Coronary artery (tissue), 2 donors: Measurements from ENCODE around the gene ADGRE2.
"Not testable (repeated sequence)": the region's sequence is repeated elsewhere in the genome, so short reads cannot be mapped to it uniquely, and the experiment has no call there.

Experiments used
- DNase-seq: peaks from one replicate; pipeline ENCODE4 v3.0.0-alpha.2; 2017; ENCODE audit warnings: low spot score
- H3K27ac ChIP-seq, 2 donors: fragments of 200-600 bp; sonication (generic); one replicate each; pipeline ENCODE4 v1.5.1; 2016 to 2019
- H3K4me3 ChIP-seq: fragments of 200-600 bp; sonication (generic); 2 replicates; pipeline ENCODE4 v1.5.1; 2016; ENCODE audit warnings: mild to moderate bottlenecking, moderate library complexity
- CTCF ChIP-seq: fragments of 200-600 bp; sonication (generic); IDR thresholded peaks from one replicate; pipeline ENCODE4 v1.5.1; 2019; ENCODE audit warnings: antibody characterized with exemption

The ADGRE2 gene

DNA sequence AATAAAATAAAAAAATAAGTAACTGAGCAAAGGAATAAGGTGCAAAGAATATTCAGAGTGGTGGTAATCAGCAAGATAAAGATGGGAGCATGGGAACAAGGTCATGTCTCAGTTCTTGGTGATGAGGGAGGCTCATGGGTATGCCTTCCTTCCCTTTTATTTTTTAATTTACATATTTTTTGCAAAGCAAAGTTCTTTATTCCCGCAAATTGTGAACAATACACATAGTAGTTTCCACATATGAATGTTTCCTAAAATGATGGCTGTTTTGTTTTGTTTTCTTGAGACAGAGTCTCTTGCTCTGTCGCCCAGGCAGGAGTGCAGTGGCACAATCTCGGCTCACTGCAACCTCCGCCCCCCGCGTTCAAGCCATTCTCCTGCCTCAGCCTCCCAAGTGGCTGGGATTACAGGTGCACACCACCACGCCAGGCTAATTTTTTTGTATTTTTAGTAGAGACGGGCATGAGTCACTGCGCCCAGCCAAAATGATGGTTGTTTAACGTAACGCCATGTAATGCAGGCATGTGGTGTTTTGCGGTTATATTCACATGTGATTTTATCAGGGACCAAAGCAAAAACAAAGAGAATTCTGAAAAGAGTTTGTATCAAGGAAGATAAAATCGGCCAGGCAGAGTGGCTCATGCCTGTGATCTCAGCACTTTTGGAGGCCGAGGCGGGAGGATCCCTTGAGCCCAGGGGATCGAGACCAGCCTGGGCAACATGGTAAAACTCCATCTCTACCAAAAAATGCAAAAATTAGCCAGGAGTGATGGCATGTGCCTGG is 4.5 kb upstream of the ADGRE2 start:
- TF ChIP-seq CTCF = no peak
- no peak for DNase-seq
- H3K4me3 ChIP-seq = no peak overlapping the region
- H3K27ac ChIP-seq = no peak overlapping the region

DNA sequence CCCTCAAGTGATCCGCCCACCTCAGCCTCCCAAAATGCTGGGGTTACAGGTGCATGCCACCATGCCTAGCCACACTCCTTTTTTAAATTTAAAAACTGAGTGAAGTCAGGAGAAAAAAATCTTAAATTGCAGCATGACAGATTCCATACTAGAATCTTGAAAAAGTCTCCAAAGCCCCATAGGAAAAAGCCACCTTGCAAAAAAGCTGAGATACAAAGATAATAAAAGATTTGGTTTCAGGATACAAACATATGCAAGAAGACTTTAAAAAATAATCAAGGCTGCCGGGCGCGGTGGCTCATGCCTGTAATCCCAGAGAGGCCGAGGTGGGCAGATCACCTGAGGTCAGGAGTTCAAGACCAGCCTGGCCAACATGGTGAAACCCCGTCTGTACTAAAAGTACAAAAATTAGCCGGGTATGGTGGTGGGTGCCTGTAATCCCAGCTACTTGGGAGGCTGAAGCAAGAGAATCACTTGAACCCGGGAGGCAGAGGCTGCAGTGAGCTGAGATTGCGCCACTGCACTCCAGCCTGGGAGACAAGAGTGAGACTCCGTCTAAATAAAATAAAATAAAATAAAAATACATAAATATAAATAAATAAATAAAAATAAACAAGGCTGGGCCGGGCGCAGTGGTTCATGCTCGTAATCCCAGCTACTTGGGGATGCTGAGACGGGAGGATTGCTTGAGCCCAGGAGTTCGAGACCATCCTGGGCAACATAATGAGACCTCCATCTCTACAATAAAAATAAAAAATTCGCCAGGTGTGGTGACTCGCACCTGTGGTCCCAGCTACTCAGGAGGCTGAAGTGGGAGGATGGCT is 3.6 kb upstream of the ADGRE2 start:
- not testable (repeated sequence) for H3K27ac ChIP-seq, DNase-seq, H3K4me3 ChIP-seq

GRCh38 chr19:14780622-14781225 is 2.4 kb upstream of the ADGRE2 start:
- not testable (repeated sequence) for H3K4me3 ChIP-seq, DNase-seq

DNA sequence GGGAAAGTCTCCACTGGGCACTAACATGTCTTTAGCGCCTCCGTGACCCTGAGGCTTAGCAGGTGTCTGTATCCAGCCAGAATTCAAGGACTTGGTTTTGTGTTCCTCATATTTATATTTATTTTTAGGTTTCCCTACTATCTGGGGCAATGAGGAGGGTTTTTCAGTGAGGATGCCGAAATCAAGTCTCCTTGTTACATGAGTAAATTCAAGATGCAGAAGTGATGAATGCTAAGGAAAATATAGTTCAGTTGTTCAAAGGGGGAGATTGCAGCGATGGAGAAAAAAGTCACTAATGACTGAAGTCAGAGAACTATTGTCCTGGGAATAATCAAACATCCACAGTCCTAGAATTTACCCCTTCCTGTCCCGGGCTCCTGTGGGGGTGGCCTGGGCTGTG is 791 bp upstream of the ADGRE2 start:
- Histone ChIP-seq H3K27ac (no peak overlapping the region), H3K4me3 (no peak overlapping the region)
- TF ChIP-seq CTCF = no peak
- DNase-seq = no peak

More at GRCh38 chr19:14780622-14781225, 2.4 kb upstream of the ADGRE2 start:
- not testable (repeated sequence) for H3K27ac ChIP-seq

GRCh38 chr19:14777645-14778044 is 715 bp downstream of the ADGRE2 start:
- H3K27ac ChIP-seq, DNase-seq, H3K4me3 ChIP-seq: not testable (repeated sequence)

- peak overlapping the region in 1 of 2 donors; percentile 11 for H3K27ac ChIP-seq
- no peak for DNase-seq
- TF ChIP-seq CTCF = no peak
- peak overlapping the region; percentile 42 for H3K4me3 ChIP-seq
Measured at GRCh38 chr19:14775869-14776586, 2.3 kb downstream of the ADGRE2 start.

DNA sequence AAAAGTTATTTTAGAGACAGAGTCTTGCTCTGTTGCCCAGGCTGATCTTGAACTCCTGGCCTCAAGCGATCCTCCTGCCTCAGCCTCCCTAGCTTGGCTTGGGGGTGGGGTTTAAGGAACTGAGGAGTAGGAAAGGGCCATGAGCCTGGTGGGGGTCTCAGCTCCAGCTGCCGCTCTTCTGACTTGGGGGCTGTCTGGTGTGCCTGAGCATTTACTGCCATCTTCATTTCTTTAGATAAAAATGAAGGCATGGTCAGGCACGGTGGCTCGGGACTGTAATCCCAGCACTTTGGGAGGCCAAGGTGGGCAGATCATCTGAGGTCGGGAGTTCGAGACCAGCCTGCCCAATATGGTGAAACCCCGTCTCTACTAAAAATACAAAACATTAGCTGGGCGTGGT is 3.0 kb downstream of the ADGRE2 start:
- H3K4me3 ChIP-seq, DNase-seq, H3K27ac ChIP-seq: not testable (repeated sequence)

GRCh38 chr19:14774373-14774772 is 4.0 kb downstream of the ADGRE2 start:
- Histone ChIP-seq H3K27ac (no peak overlapping the region), H3K4me3 (no peak overlapping the region)
- DNase-seq = no peak
- TF ChIP-seq CTCF = no peak

GRCh38 chr19:14773722-14774121 is 4.6 kb downstream of the ADGRE2 start:
- H3K27ac ChIP-seq, DNase-seq, H3K4me3 ChIP-seq: not testable (repeated sequence)
